Measurements from ENCODE around the gene PSMB10.

PSMB10 gene

GRCh38 chr16:67936124-67936879 is at the start of gene PSMB10:
PSMB10 (minus strand) TSS chr16:67936850; CDS start chr16:67936749, 101 bp downstream.
- no peak for DNase-seq (ENCODE audit: extremely low read depth, low read depth)
- H3K4me3 ChIP-seq (replicated peaks; ENCODE audit: low read depth, low read length): peak within 1 kb of the TSS; percentile 92
- TF ChIP-seq, protein P1, sequence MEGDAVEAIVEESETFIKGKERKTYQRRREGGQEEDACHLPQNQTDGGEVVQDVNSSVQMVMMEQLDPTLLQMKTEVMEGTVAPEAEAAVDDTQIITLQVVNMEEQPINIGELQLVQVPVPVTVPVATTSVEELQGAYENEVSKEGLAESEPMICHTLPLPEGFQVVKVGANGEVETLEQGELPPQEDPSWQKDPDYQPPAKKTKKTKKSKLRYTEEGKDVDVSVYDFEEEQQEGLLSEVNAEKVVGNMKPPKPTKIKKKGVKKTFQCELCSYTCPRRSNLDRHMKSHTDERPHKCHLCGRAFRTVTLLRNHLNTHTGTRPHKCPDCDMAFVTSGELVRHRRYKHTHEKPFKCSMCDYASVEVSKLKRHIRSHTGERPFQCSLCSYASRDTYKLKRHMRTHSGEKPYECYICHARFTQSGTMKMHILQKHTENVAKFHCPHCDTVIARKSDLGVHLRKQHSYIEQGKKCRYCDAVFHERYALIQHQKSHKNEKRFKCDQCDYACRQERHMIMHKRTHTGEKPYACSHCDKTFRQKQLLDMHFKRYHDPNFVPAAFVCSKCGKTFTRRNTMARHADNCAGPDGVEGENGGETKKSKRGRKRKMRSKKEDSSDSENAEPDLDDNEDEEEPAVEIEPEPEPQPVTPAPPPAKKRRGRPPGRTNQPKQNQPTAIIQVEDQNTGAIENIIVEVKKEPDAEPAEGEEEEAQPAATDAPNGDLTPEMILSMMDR (IDR thresholded peaks at IDR 0.05; ENCODE audit: low read depth, low read length, missing control alignments): no peak

GRCh38 chr16:67982011-67982696 is 45.5 kb upstream of the PSMB10 start:
- no peak for DNase-seq (ENCODE audit: extremely low read depth, low read depth)
- TF ChIP-seq, protein P1 (IDR thresholded peaks at IDR 0.05; ENCODE audit: low read depth, low read length, missing control alignments): no peak
- H3K4me3 ChIP-seq (replicated peaks; ENCODE audit: low read depth, low read length): no peak overlapping the region

- H3K4me3 ChIP-seq (replicated peaks; ENCODE audit: low read depth, low read length): no peak within 1 kb of the TSS
- no peak for DNase-seq (ENCODE audit: extremely low read depth, low read depth)
- TF ChIP-seq, protein P1 (IDR thresholded peaks at IDR 0.05; ENCODE audit: low read depth, low read length, missing control alignments): peak; percentile 24
Measured at GRCh38 chr16:67979955-67980678, 43.5 kb upstream of the PSMB10 start, which contains the start of gene DPEP3. DPEP3 (minus strand) TSS chr16:67980499; CDS start chr16:67980380, 119 bp downstream.

DNA sequence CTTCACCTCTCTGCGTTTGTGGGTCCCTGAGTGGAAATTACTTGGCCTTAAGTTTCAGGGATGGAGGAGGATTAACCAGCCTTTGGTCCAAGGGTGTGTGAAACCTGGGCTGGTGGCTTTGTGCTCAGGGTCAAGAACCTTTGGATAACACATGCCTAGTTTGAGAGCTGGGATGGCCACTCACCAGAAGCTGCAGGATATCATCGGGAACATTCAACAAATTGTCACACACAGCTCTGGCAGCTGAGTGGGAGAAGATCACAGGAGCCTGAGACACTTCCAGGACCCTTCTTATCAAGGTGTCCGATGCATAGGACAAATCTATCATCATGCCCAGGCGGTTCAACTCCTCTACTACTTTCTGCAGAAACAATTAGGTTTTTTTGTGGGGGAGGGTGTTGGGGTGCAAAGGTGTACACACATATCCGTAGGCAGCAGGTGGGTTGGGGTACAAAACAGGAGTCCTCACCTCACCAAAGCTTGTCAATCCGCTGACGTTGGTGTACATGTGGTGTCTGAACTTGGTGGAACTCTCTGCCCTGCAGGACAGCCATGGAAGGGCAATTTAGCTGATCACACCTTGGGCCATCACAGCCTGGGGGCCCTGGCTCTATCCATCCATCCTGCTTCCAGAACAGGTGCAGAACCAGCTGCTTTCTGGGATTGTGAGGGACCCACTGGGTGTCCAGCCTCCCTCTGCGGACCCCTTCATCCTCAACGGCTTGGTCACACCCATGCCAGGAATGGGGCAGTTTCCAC is 41.0 kb upstream of the PSMB10 start:
- no peak for DNase-seq (ENCODE audit: extremely low read depth, low read depth)
- TF ChIP-seq, protein P1 (IDR thresholded peaks at IDR 0.05; ENCODE audit: low read depth, low read length, missing control alignments): no peak
- no peak overlapping the region for H3K4me3 ChIP-seq (replicated peaks; ENCODE audit: low read depth, low read length)

DNA sequence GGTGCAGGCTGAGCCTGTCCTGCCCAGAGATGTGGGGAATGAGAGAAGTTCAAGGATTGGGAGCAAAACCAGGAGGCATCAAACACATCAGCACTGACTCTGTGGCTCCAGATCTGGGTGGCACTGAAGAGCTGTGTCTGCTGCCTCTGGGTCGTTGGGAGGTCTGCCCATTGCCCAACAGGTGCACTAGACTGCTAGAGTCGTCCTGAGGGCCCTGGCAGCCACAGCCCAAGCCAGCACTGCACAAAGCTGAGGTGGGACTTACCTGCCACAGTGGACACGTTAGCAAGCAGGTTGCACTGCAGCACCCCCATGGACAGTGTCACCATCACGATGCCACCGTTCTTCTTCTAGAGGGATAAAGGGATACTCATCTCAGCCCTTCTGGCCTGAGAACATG is 40.4 kb upstream of the PSMB10 start:
- no peak overlapping the region for H3K4me3 ChIP-seq (replicated peaks; ENCODE audit: low read depth, low read length)
- DNase-seq (ENCODE audit: extremely low read depth, low read depth): no peak
- TF ChIP-seq, protein P1 (IDR thresholded peaks at IDR 0.05; ENCODE audit: low read depth, low read length, missing control alignments): no peak

DNA sequence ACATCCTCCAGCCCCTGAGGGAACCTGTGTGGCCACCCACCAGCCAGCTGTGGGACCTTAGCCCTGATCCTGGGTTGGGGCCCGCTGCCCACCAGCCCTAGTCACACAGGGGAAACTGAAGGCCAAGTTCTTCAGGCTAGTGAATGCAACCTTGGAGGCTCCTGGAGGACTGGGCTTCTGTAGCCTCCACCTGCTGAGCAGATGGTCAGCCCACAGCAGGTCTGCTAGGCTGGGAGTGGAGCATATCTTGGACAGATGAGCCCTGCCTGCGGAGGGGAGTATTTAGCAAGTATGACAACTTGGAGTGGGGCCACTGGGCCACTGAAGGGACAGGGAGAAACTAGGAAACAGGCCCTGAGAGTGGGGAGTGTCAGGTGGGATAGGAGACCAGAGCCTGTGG is 39.6 kb upstream of the PSMB10 start:
- no peak overlapping the region for H3K4me3 ChIP-seq (replicated peaks; ENCODE audit: low read depth, low read length)
- TF ChIP-seq, protein P1 (IDR thresholded peaks at IDR 0.05; ENCODE audit: low read depth, low read length, missing control alignments): no peak
- no peak for DNase-seq (ENCODE audit: extremely low read depth, low read depth)
